ENCODE results near the gene SLC6A19.

The SLC6A19 gene

DNA sequence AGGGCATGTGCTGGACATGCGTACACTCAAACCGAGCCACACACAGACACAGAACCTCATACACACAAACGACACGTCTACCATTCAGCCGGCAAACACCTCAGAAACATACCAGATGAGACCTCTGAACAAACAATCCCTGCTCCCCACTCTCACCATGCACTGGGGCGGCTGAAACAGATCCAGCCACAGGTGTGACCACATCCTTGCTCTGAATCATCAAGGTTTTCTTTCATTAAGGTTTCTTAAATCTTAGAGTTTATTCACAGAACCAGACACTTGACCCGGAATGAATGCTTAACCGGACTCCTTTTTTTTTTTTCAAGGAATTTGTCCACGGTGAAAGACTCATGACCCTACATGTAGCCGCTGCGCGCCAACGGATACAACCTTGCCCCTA, 67.3 kb downstream of the SLC6A19 start:
- peak overlapping the region; percentile 55 for H3K4me3 ChIP-seq (ENCODE audit: low read depth, low read length)
- TF ChIP-seq, protein P1, sequence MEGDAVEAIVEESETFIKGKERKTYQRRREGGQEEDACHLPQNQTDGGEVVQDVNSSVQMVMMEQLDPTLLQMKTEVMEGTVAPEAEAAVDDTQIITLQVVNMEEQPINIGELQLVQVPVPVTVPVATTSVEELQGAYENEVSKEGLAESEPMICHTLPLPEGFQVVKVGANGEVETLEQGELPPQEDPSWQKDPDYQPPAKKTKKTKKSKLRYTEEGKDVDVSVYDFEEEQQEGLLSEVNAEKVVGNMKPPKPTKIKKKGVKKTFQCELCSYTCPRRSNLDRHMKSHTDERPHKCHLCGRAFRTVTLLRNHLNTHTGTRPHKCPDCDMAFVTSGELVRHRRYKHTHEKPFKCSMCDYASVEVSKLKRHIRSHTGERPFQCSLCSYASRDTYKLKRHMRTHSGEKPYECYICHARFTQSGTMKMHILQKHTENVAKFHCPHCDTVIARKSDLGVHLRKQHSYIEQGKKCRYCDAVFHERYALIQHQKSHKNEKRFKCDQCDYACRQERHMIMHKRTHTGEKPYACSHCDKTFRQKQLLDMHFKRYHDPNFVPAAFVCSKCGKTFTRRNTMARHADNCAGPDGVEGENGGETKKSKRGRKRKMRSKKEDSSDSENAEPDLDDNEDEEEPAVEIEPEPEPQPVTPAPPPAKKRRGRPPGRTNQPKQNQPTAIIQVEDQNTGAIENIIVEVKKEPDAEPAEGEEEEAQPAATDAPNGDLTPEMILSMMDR (IDR thresholded peaks at IDR 0.05; ENCODE audit: low read depth, low read length), result no peak

DNA sequence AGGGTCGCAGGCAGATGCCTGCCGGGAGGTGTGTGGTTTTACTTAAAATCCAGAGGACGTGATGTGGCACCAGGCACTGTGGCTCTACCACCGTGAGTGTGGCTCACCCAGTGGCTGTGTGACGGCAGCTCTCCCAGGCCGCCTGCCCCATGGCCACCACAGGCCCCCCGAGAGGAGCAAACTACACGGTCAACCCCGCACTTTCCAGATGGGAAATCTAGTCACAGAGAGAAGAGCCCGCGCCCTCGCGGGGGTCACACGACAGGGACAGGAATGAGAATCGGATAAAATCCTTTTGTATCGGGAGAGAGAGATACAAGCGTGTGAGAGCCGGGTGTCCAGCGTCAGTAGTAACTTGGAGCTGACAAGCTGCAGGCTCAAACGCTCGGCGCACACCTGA, 69.0 kb downstream of the SLC6A19 start:
- TF ChIP-seq, protein P1 (IDR thresholded peaks at IDR 0.05; ENCODE audit: low read depth, low read length), result no peak
- no peak overlapping the region for H3K4me3 ChIP-seq (ENCODE audit: low read depth, low read length)

DNA sequence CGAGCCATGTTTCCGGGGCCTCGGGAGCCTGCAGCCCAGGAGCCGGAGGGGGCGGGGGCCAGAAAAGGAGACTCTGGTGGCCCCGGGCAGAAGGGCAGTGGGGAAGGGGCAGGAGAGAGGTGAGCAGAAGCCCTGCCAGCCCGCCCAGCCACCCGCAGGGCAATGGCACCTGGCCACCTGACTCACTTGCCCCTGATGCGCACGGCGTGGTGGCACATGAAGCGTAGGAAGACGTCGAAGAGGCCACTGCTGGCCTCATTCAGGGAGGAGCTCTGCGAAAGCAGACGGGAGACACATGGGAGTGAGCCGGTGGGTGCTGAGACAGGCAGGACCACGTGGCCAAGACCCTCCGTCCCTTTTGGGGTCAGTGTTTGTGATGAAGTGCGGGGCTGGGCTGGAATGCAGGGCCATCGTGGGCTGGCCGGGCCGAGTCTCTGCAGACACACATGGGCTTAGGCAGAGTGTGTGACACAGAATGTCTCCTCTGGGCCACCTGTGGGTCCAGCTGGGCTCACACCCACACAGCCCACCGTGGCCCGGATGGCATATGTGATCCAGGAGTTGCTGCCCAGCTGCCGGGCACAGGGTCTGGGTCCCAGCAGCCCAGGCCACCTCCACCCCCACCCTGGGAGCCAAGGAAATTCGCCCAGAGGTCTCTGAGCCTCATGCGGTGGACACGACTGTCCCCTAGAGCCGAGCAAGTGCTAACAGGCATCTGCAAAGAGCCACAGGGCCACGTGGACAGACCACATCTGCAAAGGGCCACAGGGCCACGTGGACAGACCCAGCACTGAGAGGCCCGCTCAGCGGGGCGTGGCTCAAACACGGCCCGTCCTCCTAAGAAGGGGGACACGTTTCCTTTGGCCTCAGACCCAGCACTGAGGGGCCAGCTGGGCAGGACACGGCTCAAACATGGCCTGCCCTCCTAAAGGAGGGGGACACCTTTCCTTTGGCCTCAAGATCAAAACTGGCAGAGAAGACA, 69.8 kb downstream of the SLC6A19 start:
- peak overlapping the region; percentile 46 for H3K4me3 ChIP-seq (ENCODE audit: low read depth, low read length)
- TF ChIP-seq, protein P1 (IDR thresholded peaks at IDR 0.05; ENCODE audit: low read depth, low read length), result no peak

DNA sequence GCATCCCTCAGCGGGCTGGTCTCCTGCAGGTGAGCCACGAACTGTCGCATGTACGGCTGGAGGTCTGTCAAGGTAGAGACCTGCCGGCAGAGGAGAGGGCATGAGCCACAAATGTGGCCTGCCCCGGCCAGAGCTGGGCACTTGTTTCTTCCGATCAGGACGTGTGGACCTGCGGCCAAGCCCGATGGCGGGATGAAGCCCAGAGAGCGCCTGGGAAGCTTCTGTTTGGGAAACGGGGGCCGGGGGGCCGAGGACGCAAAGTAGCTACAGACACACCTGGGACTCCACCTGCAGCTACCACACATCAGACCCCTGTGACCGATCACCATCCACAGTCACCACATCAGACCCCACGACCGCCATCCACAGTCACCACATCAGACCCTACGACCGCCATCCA, 70.8 kb downstream of the SLC6A19 start:
- H3K4me3 ChIP-seq (ENCODE audit: low read depth, low read length), result peak overlapping the region; percentile 59
- TF ChIP-seq, protein P1 (IDR thresholded peaks at IDR 0.05; ENCODE audit: low read depth, low read length), result no peak

DNA sequence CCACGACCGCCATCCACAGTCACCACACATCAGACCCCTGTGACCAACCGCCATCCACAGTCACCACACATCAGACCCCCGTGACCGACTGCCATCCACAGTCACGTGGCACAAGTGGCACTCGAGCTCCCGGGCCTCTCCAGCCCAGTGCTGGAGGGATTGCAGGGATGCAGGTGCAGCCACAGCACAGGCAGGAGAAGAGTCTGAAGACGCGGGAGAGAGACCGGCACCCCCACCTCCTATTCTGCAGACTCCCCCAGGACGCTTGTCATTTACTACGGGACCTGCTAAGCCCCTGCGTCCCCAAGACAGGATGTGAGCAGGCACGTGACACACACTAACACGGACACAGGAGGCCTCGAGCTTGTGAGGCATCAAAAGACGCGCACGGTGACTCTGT, 72.3 kb downstream of the SLC6A19 start:
- TF ChIP-seq, protein P1 (IDR thresholded peaks at IDR 0.05; ENCODE audit: low read depth, low read length), result no peak
- H3K4me3 ChIP-seq (ENCODE audit: low read depth, low read length), result no peak overlapping the region

DNA sequence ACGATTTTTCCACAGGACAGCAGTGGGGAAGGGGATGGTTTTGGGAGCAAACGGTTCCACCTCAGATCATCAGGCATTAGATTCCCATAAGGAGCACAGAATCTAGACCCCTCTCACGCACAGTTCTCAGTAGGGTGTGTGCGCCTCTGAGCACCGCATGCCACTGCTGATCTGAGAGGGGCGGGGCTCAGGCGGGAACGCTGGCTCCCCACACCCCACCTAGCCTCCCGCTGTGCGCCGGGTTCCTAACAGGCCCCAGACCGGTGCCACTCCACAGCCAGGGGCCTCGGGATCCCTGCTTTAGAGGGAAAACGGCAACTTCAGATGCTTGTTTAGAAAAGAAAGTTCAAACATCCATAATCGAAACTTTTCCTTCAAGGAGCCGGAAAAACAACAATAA, 73.1 kb downstream of the SLC6A19 start:
- H3K4me3 ChIP-seq (ENCODE audit: low read depth, low read length), result no peak overlapping the region
- TF ChIP-seq, protein P1 (IDR thresholded peaks at IDR 0.05; ENCODE audit: low read depth, low read length), result no peak

All from WI38 (cell line).